Mesenchymal stem cell (in vitro differentiated cells and primary cell): ENCODE data around the gene ST8SIA1.
A peak's percentile ranks its signal among the peaks of the same experiment; 100 is the strongest.

Experiments used
- DNase-seq: peaks from one replicate; pipeline ENCODE4 v3.0.0-alpha.2; 2013
- H2AFZ ChIP-seq: one replicate; pipeline ENCODE4 v1.6.1; 2013; ENCODE audit warnings: low read depth, mild to moderate bottlenecking, control low read depth, inconsistent platforms, low read length, moderate library complexity
- H2AK5ac ChIP-seq: 2 replicates; pipeline ENCODE4 v1.6.1; 2013; ENCODE audit warnings: low read length, moderate library complexity, mild to moderate bottlenecking, inconsistent platforms; ENCODE audit not compliant: severe bottlenecking
- H2BK120ac ChIP-seq: one replicate; pipeline ENCODE4 v1.6.1; 2013; ENCODE audit warnings: low read depth, mild to moderate bottlenecking, inconsistent platforms, low read length, moderate library complexity
- H2BK12ac ChIP-seq, 2 experiments: one replicate each; pipeline ENCODE4 v1.6.1; 2013; ENCODE audit warnings: inconsistent platforms in 2 of 2, low read length in 2 of 2, mild to moderate bottlenecking in 2 of 2, moderate library complexity in 2 of 2, control low read depth in 1 of 2
- H2BK15ac ChIP-seq: one replicate; pipeline ENCODE4 v1.6.1; 2013; ENCODE audit warnings: mild to moderate bottlenecking, low read depth, inconsistent platforms; ENCODE audit not compliant: poor library complexity, severe bottlenecking
- H2BK5ac ChIP-seq: 2 replicates; pipeline ENCODE4 v1.6.1; 2013; ENCODE audit warnings: low read depth, mild to moderate bottlenecking, low read length, control low read depth, inconsistent platforms; ENCODE audit not compliant: poor library complexity, severe bottlenecking
- H3K14ac ChIP-seq, 2 experiments: one replicate each; pipeline ENCODE4 v1.6.1; 2013; ENCODE audit warnings: inconsistent platforms in 2 of 2, low read length in 2 of 2, control low read depth in 1 of 2, mild to moderate bottlenecking in 1 of 2, moderate library complexity in 1 of 2
- H3K18ac ChIP-seq, 2 experiments: one replicate each; pipeline ENCODE4 v1.6.1; 2013; ENCODE audit warnings: inconsistent platforms in 2 of 2, low read length in 2 of 2, control low read depth in 1 of 2, low read depth in 1 of 2, mild to moderate bottlenecking in 1 of 2
- H3K23ac ChIP-seq, 2 experiments: one replicate each; pipeline ENCODE4 v1.6.1; 2013; ENCODE audit warnings: inconsistent platforms in 2 of 2, low read length in 2 of 2, mild to moderate bottlenecking in 2 of 2, moderate library complexity in 2 of 2, control low read depth in 1 of 2
- H3K27ac ChIP-seq: 2 replicates; pipeline ENCODE4 v1.5.1; 2013; ENCODE audit warnings: mild to moderate bottlenecking, moderate library complexity, low read length, control low read depth, inconsistent platforms; ENCODE audit not compliant: poor library complexity, severe bottlenecking
- H3K27me3 ChIP-seq, 2 experiments: 2 replicates each; pipeline versions ENCODE4 v1.6.1 to v1.7.0; 2013; ENCODE audit warnings: low read length in 2 of 2, mild to moderate bottlenecking in 2 of 2, moderate library complexity in 2 of 2, control low read depth in 1 of 2, inconsistent platforms in 1 of 2; ENCODE audit not compliant: control insufficient read depth in 1 of 2, insufficient read depth in 1 of 2
- H3K36me3 ChIP-seq, 2 experiments: 2 replicates each; pipeline versions ENCODE4 v1.6.1 to v1.7.0; 2013; ENCODE audit warnings: low read length in 2 of 2, control low read depth in 1 of 2, inconsistent platforms in 1 of 2, low read depth in 1 of 2, mild to moderate bottlenecking in 1 of 2; ENCODE audit not compliant: insufficient read depth in 2 of 2, control insufficient read depth in 1 of 2
- H3K4ac ChIP-seq, 2 experiments: one replicate each; pipeline ENCODE4 v1.6.1; 2013; ENCODE audit warnings: inconsistent platforms in 2 of 2, low read length in 2 of 2, mild to moderate bottlenecking in 2 of 2, moderate library complexity in 2 of 2, control low read depth in 1 of 2, low read depth in 1 of 2
- H3K4me1 ChIP-seq: 2 replicates; pipeline ENCODE4 v1.6.1; 2013; ENCODE audit warnings: low read depth, low read length, control low read depth; ENCODE audit not compliant: control insufficient read depth, insufficient read depth
- H3K4me2 ChIP-seq: 2 replicates; pipeline ENCODE4 v1.6.1; 2013; ENCODE audit warnings: low read length, mild to moderate bottlenecking, inconsistent platforms; ENCODE audit not compliant: poor library complexity, severe bottlenecking
- H3K4me3 ChIP-seq, 2 experiments: 2 replicates each; pipeline versions ENCODE4 v1.5.1 to v1.7.0; 2013; ENCODE audit warnings: low read length in 2 of 2, mild to moderate bottlenecking in 2 of 2, control low read depth in 1 of 2, low read depth in 1 of 2; ENCODE audit not compliant: insufficient read depth in 1 of 2
- H3K79me1 ChIP-seq: replicated peaks from 2 replicates; pipeline ENCODE4 v1.6.1; 2013; ENCODE audit warnings: mild to moderate bottlenecking, control low read depth, low read length, inconsistent platforms; ENCODE audit not compliant: poor library complexity, severe bottlenecking
- H3K9ac ChIP-seq: 2 replicates; pipeline ENCODE4 v1.7.0; 2013; ENCODE audit warnings: mild to moderate bottlenecking, low read length, moderate library complexity
- H3K9me3 ChIP-seq: 2 replicates; pipeline ENCODE4 v1.7.0; 2013; ENCODE audit warnings: mild to moderate bottlenecking, low read length; ENCODE audit not compliant: control insufficient read depth
- H4K8ac ChIP-seq: one replicate; pipeline ENCODE4 v1.6.1; 2013; ENCODE audit warnings: inconsistent platforms, mild to moderate bottlenecking, low read length, moderate library complexity
- H4K91ac ChIP-seq: one replicate; pipeline ENCODE4 v1.6.1; 2013; ENCODE audit warnings: mild to moderate bottlenecking, low read length, inconsistent platforms
- WGBS: methylation state at CpG from one replicate; pipeline ENCODE4 v1.1.7; 2013; ENCODE audit warnings: mixed read lengths; 5-methylcytosine and 5-hydroxymethylcytosine counted together

ST8SIA1 gene

GRCh38 chr12:22275843-22276242, 58.7 kb downstream of the ST8SIA1 start:
- Histone ChIP-seq H3K4ac (no peak overlapping the region), H2AK5ac (no peak overlapping the region), H2BK120ac (peak overlapping the region; percentile 81), H2BK5ac (no peak overlapping the region), H4K8ac (peak overlapping the region; percentile 32), H2AFZ (no peak overlapping the region), H3K18ac (peak overlapping the region in 1 of 2 experiments; percentile 85), H3K4me2 (peak overlapping the region; percentile 27), H4K91ac (peak overlapping the region; percentile 29), H2BK12ac (no peak overlapping the region), H3K14ac (no peak overlapping the region), H3K4me3 (peak overlapping the region in 1 of 2 experiments; percentile 64), H3K9ac (peak overlapping the region; percentile 92), H3K36me3 (no peaks in the 10 kb centered on the region), H3K27me3 (no peaks in the 10 kb centered on the region), H3K27ac (peak overlapping the region; percentile 87), H3K4me1 (peaks cover 8% of the 10 kb centered on the region), H3K23ac (no peak overlapping the region), H3K9me3 (no peaks in the 10 kb centered on the region), H3K79me1 (peaks cover 1% of the 10 kb centered on the region), H2BK15ac (peak overlapping the region; percentile 46)
- peak; percentile 98 for DNase-seq
- WGBS = 0% methylated on average over 1 of the region's 2 CpGs

GRCh38 chr12:22272335-22273151, 62.0 kb downstream of the ST8SIA1 start:
- peak overlapping the region in 1 of 2 experiments; percentile 54 for H2BK12ac ChIP-seq
- H3K4me3 ChIP-seq = no peak overlapping the region
- WGBS = 97% methylated on average over 10 of the region's 11 CpGs
- H4K91ac ChIP-seq = no peak overlapping the region
- no peak overlapping the region for H3K27ac ChIP-seq
- peaks cover 8% of the 10 kb centered on the region for H3K4me1 ChIP-seq
- no peak for DNase-seq
- H3K79me1 ChIP-seq = peaks cover 1% of the 10 kb centered on the region
- H3K23ac ChIP-seq = no peak overlapping the region
- H2BK5ac ChIP-seq = no peak overlapping the region
- no peak overlapping the region for H3K4me2 ChIP-seq
- H3K4ac ChIP-seq = no peak overlapping the region
- no peak overlapping the region for H3K14ac ChIP-seq
- H3K27me3 ChIP-seq = no peaks in the 10 kb centered on the region
- no peak overlapping the region for H2BK15ac ChIP-seq
- no peaks in the 10 kb centered on the region for H3K36me3 ChIP-seq
- no peak overlapping the region for H4K8ac ChIP-seq
- H3K9me3 ChIP-seq = no peaks in the 10 kb centered on the region
- H2AFZ ChIP-seq = no peak overlapping the region
- no peak overlapping the region for H2BK120ac ChIP-seq
- peak overlapping the region; percentile 29 to 30 for H3K18ac ChIP-seq
- peak overlapping the region; percentile 51 for H2AK5ac ChIP-seq
- no peak overlapping the region for H3K9ac ChIP-seq

- H3K4me2 ChIP-seq = no peak overlapping the region
- no peak overlapping the region for H3K4me3 ChIP-seq
- no peak overlapping the region for H4K91ac ChIP-seq
- 56% methylated on average over 1 of the region's 2 CpGs for WGBS
- H3K4me1 ChIP-seq = peaks cover 7% of the 10 kb centered on the region
- H2BK5ac ChIP-seq = no peak overlapping the region
- H3K79me1 ChIP-seq = peaks cover 1% of the 10 kb centered on the region
- no peak overlapping the region for H3K14ac ChIP-seq
- no peaks in the 10 kb centered on the region for H3K27me3 ChIP-seq
- H3K36me3 ChIP-seq = no peaks in the 10 kb centered on the region
- H2BK15ac ChIP-seq = no peak overlapping the region
- no peak overlapping the region for H2BK12ac ChIP-seq
- H3K23ac ChIP-seq = no peak overlapping the region
- no peak overlapping the region for H3K4ac ChIP-seq
- no peak overlapping the region for H2AK5ac ChIP-seq
- peak overlapping the region; percentile 48 for H3K27ac ChIP-seq
- H2AFZ ChIP-seq = no peak overlapping the region
- DNase-seq = peak; percentile 78
- no peak overlapping the region for H2BK120ac ChIP-seq
- peak overlapping the region; percentile 23 for H3K9ac ChIP-seq
- no peak overlapping the region for H3K18ac ChIP-seq
- H4K8ac ChIP-seq = no peak overlapping the region
- H3K9me3 ChIP-seq = no peaks in the 10 kb centered on the region
Measured at GRCh38 chr12:22271023-22271422, 63.5 kb downstream of the ST8SIA1 start.

- Histone ChIP-seq H4K91ac (no peak overlapping the region), H2AK5ac (no peak overlapping the region), H3K4ac (no peak overlapping the region), H3K79me1 (peaks cover 1% of the 10 kb centered on the region), H3K4me1 (peaks cover 3% of the 10 kb centered on the region), H2AFZ (no peak overlapping the region), H2BK120ac (no peak overlapping the region), H3K36me3 (no peaks in the 10 kb centered on the region), H3K4me2 (no peak overlapping the region), H3K14ac (no peak overlapping the region), H3K23ac (no peak overlapping the region), H3K9ac (no peak overlapping the region), H3K27me3 (no peaks in the 10 kb centered on the region), H4K8ac (no peak overlapping the region), H3K27ac (no peak overlapping the region), H3K4me3 (no peak overlapping the region), H2BK15ac (no peak overlapping the region), H3K18ac (no peak overlapping the region), H2BK12ac (no peak overlapping the region), H2BK5ac (no peak overlapping the region), H3K9me3 (no peaks in the 10 kb centered on the region)
- no peak for DNase-seq
Measured at GRCh38 chr12:22268973-22269372, 65.5 kb downstream of the ST8SIA1 start.
